ENCODE results near the gene FAM3D.

DNA sequence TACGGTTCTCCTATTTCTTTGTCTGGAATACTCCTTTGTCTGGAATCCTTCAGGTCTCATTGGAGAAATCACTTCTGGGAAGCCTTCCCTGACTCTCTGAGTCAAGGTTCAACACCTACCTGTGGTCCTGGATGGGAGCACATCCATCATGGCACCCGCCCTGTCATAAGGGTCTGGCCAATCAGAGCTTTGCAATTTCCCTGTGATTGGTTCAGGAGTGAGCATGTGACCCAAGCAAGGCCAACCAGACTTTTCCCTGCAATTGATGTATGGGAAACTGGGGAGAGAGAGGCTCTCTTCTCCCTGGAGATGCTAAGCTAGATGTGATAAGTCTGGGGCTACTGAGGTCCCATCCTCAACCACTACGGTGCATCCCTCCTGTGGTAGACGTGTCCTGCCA lies 8.1 kb downstream of the FAM3D start:
- TF ChIP-seq, protein P1, sequence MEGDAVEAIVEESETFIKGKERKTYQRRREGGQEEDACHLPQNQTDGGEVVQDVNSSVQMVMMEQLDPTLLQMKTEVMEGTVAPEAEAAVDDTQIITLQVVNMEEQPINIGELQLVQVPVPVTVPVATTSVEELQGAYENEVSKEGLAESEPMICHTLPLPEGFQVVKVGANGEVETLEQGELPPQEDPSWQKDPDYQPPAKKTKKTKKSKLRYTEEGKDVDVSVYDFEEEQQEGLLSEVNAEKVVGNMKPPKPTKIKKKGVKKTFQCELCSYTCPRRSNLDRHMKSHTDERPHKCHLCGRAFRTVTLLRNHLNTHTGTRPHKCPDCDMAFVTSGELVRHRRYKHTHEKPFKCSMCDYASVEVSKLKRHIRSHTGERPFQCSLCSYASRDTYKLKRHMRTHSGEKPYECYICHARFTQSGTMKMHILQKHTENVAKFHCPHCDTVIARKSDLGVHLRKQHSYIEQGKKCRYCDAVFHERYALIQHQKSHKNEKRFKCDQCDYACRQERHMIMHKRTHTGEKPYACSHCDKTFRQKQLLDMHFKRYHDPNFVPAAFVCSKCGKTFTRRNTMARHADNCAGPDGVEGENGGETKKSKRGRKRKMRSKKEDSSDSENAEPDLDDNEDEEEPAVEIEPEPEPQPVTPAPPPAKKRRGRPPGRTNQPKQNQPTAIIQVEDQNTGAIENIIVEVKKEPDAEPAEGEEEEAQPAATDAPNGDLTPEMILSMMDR (IDR thresholded peaks at IDR 0.05), result no peak
- no peak for TF ChIP-seq POLR2A (IDR thresholded peaks at IDR 0.05)

Data from adrenal gland (tissue), 5 donors.